HG02759 (cell line): Measurements from ENCODE around the gene LETM1.
A peak's percentile ranks its signal among the peaks of the same experiment; 100 is the strongest.
"Not testable (repeated sequence)": the region's sequence is repeated elsewhere in the genome, so short reads cannot be mapped to it uniquely, and the experiment has no call there.

Source experiments
- ATAC-seq: cut with Tn5 transposase; IDR thresholded peaks from one replicate; pipeline ENCODE4 v1.9.1; 2021; ENCODE audit warnings: mild to moderate bottlenecking, moderate library complexity; ENCODE audit not compliant: unreplicated experiment

Gene LETM1

GRCh38 chr4:1852904-1853623 lies 2.9 kb downstream of the LETM1 start:
- ATAC-seq, result no peak

GRCh38 chr4:1851575-1852410 lies 4.2 kb downstream of the LETM1 start:
- ATAC-seq, result no peak

- ATAC-seq, result no peak
Measured at GRCh38 chr4:1851160-1851559, 4.8 kb downstream of the LETM1 start.

GRCh38 chr4:1850276-1850675 lies 5.7 kb downstream of the LETM1 start:
- no peak for ATAC-seq

- ATAC-seq, result no peak
Measured at GRCh38 chr4:1846580-1846979, 9.4 kb downstream of the LETM1 start.

GRCh38 chr4:1844618-1845017 lies 11.3 kb downstream of the LETM1 start:
- ATAC-seq, result not testable (repeated sequence)

GRCh38 chr4:1843852-1844251 lies 12.1 kb downstream of the LETM1 start:
- ATAC-seq, result no peak

GRCh38 chr4:1842993-1843448 lies 12.9 kb downstream of the LETM1 start:
- no peak for ATAC-seq

GRCh38 chr4:1842339-1842895 lies 13.5 kb downstream of the LETM1 start:
- ATAC-seq, result no peak

GRCh38 chr4:1841887-1842210 lies 14.1 kb downstream of the LETM1 start:
- no peak for ATAC-seq

GRCh38 chr4:1841201-1841886 lies 14.6 kb downstream of the LETM1 start:
- ATAC-seq, result no peak

GRCh38 chr4:1839282-1839681 lies 16.7 kb downstream of the LETM1 start:
- ATAC-seq, result no peak

GRCh38 chr4:1837069-1837468 lies 18.9 kb downstream of the LETM1 start:
- ATAC-seq, result no peak

GRCh38 chr4:1836650-1837049 lies 19.3 kb downstream of the LETM1 start:
- no peak for ATAC-seq

GRCh38 chr4:1835836-1836235 lies 20.1 kb downstream of the LETM1 start:
- ATAC-seq, result not testable (repeated sequence)

- ATAC-seq, result peak; percentile 73
Measured at GRCh38 chr4:1834047-1834775, 21.7 kb downstream of the LETM1 start.

GRCh38 chr4:1833307-1834046 lies 22.5 kb downstream of the LETM1 start:
- ATAC-seq, result peak; percentile 20

- ATAC-seq, result no peak
Measured at GRCh38 chr4:1832690-1833089, 23.3 kb downstream of the LETM1 start.

- ATAC-seq, result no peak
Measured at GRCh38 chr4:1831331-1831730, 24.6 kb downstream of the LETM1 start.

- ATAC-seq, result no peak
Measured at GRCh38 chr4:1830642-1831228, 25.2 kb downstream of the LETM1 start.
